Activated CD4-positive, alpha-beta T cell treated with anti-CD3 and anti-CD28 coated beads, Interleukin-10, Interleukin-2, amounts not matched to agents 100 ng/mL and 50 ng/mL, durations not matched to agents 16 hours and 8 hours (primary cell): ENCODE measurements around the gene MYO1A.
"Not testable (repeated sequence)": the region's sequence is repeated elsewhere in the genome, so short reads cannot be mapped to it uniquely, and the experiment has no call there.

Source experiments
- DNase-seq: peaks from one replicate; pipeline ENCODE4 v3.0.0-alpha.2; 2020

Gene MYO1A

DNA sequence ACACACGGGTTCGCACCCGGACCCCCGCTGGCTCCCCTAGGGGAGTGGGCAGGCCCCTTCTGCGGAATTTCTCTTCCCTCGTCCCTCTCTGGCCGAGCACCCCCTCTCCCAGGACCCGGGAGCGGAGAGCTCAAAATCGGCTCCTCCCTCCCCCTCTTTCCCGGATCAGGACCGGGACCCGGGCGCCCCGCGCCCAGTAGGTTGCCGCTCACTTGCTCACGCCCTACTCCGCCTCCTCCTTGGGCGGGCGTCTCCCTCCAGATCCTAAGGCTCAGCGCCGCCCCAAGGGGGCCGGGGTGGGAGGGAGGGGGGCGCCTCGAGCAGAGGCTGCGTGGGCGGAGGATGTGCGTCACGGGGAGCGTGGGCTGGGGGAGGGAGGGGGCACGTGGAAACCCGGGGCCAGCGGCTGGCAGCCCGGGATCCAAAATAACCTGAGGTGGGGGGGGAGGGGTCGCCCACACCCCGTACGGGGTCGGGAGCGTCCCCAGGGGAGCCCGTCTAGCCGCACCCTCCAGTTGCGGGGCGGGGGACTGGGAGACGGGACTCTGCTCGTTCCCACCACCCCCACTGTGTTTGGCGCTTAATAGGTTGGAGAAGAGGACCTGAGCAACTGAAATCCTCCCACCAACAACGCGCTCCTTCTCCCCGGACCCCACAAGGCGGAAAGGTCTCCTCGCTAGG is 37.2 kb upstream of the MYO1A start:
- DNase-seq = peak; percentile 92

DNA sequence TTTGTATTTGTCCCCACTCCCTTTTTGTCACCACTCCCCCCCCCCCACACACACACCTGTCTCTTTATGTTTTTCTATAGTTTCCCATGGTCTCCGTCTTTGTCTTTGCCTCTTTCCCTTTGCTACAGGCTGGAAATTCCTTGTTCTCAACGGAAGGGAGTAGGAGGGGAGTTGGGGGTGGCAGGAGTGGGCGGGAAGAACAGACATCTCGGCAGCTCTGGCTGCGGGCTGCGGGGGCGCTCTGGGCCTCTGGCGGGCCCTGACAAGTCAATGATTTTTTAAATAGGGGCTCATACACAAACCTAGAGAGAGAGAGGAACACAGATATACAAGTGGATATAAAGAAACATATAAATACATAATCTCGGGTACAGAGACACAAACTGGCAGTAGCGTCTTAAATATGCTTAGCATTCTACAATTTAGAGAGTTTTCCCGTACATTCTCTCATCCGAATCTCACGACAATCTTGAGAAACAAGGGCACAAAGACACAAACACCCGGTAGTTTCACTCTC is 36.6 kb upstream of the MYO1A start:
- peak; percentile 59 for DNase-seq

DNA sequence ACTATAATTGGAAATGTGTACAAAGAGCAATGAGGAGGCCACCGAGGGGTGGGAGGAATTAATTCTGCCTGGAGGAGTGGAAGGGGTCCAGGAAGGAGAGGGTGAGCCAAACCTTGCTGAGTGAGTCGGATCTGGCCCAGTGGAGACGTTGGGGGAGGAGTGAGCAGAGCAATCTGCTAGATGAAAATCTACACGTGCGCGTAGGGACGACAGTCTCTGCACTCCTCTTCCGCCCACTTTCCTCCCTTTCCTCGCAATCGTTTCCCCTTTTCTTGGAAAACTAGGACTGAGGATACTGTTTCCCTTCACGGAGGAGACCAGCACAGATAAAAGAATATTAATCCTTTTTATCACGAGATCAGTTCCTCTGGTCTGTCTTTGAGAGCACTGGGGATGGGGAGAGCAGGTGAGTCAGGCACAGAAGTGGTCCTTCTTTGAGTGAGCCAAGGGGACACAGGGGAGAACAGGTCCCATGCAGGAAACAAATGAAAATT is 36.1 kb upstream of the MYO1A start:
- DNase-seq = peak; percentile 64

DNA sequence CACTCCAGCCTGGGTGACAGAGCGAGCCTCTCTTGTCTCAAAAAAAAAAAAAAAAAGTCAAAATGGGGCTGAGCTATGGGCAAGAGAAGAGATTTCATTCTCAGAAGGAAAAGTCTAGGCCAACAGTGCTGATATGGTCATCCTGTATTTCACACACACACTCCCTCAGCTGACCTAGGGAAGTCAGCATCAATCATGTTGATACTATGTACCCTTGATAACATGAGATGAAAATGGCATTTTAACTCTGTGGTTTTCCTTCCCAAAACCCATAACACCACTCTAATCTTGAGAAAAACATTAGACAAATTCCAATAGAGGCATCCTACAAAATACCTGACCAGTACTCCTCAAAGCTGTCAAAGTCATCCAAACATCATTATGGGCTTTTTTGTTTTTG is 30.9 kb upstream of the MYO1A start:
- DNase-seq = no peak

DNA sequence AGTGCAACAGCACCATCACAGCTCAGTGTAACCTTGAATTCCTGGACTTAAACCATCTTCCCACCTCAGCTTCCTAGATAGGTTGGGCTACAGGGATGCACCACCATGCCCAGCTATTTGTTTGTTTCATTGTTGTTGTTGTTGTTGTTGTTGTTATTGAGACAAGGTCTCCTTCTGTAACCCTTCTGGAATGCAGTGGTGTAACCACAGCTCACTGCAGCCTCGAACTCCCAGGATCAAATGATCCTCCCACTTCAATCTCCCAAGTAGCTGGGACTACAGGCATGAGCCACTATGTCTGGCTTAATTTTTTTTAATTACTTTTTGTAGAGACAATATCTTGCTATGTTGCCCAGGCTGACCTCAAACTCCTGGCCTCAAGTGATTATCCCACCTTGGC is 29.9 kb upstream of the MYO1A start:
- DNase-seq = no peak

DNA sequence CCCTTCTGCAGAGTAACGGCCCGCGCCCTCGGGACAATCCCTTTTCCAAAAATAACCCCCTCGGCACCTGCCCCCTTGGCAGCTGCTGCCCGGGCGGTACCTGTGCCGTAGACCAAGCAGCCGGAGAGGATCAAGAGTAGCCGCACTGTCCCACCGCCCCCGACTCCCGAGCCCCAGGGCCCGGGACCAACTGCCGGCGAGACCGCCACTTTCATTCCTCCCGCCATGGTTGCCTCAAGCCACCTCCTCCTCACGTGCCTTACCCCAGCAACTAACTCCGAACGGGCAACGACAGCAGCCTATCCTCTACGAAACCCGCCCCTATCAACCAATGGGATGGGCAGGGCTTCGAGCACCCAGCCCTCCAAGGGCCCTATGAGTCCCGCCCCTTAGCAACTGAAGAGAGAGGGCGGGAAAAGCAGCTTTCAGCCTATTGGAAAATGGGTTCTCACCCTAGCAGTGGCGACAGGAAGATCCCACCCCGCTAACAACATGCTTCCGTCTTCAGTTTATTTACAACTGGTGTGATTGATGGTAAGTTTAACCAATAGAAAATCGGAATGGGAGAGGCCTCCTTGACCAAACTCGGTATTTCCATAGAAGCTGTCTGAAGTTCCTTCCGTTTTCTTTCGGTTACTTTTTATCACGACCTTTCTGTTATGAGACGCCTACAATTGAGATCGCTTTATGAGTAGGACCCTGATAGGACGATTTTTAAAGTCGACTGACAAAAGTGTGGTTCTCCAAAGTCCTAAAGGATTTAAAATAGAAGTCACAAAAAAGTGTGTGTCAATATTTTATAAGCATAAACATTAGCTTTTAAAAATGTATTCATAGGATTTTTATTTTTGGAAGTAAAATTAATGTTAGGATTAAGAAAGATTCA is 28.8 kb upstream of the MYO1A start, which contains the start of gene NEMP1:
TSS of gene NEMP1 (minus strand) at position 273 of the 886 bp plus-strand sequence. CDS start at position 227, 46 bp downstream.
- peak; percentile 100 for DNase-seq

DNA sequence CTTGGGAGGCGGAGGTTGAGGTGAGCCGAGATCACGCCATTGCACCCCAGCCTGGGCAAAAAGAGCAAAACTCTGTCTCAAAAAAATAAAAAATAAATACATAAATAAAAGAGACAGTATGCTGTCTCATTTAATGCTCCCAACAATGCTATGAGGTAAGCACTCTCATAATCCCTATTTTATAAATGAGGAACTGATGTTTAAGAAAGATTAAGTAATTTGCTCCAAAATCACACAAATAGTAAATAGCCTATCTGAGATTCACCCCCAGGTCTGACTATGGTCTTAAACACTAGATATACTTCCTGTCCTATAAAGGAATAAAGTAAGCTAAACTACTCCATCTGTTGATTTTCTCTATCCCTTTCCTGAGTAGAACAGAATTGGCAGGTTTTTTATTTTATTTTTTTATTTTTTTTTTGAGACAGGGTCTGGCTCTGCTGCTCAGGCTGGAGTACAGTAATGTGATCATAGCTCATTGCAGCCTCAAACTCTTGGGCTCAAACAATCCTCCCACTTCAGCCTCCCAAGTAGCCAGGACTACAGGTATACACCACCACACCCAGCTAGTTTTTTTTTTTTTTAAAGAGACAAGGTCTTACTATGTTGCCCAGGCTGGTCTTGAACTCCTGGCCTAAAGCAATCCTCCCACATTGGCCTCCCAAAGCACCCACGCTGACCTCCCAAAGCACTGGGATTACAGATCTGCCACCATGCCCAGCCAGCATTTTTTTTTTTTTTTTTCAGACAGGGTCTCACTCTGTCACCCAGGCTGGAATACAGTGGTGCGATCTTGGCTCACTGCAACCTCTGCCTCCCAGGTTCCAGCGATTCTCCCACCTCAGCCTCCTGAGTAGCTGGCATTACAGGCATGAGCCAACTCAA is 23.9 kb upstream of the MYO1A start:
- not testable (repeated sequence) for DNase-seq

DNA sequence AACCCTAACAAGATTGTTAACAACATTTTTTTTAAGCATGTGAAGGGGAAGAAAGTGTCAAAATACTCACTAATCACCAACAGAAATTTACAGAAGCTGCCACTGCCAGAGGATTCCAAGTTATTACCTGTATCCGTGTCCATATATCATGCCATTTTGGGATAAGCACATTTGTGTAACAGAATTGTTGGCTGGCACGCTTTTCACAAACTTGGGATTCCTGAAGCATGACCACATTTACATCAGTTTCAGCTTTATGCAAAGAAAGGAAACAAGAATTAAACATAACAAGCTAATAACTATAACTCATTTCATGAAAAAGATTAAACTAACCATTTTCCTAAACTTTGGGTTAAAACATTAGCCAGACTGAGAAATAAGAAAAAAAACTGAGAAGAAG is 22.7 kb upstream of the MYO1A start:
- DNase-seq = no peak

DNA sequence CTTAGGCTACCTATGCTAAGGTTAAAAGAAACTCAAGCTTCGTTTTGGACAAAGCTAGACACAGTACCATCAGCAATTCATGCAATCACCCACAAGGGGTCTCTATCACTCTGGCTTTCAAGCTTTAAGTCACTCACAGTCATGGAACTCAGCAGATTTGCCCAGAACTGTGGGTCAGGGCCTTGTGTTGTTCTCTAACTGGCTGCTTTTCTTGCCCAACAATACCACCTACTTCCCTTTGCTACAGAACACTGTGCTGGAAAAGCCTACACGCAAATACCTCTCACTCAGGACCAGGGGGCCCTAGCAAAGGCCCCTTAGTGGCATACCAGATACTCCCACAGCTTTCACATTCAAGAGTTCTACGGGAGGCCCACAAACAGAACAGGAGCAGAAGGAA is 19.6 kb upstream of the MYO1A start:
- DNase-seq = peak; percentile 81

DNA sequence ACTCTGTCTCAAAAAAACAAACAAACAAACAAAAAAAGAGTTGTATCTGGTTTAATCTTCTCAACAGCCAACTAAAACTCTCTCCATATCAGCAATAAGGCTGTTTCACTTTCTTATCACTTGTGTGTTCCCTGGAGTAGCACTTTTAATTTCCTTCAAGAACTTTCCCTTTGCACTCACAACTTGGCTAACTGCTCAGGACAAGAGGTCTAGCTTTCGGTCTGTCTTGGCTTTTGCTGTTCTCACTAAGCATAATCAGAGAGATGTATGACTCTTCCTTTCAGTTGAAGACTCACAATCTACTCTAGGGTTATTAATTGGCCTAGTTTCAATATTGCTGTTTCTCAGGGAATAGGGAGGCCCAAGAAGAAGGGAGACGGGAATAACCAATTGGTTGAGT is 16.3 kb upstream of the MYO1A start:
- peak; percentile 32 for DNase-seq

DNA sequence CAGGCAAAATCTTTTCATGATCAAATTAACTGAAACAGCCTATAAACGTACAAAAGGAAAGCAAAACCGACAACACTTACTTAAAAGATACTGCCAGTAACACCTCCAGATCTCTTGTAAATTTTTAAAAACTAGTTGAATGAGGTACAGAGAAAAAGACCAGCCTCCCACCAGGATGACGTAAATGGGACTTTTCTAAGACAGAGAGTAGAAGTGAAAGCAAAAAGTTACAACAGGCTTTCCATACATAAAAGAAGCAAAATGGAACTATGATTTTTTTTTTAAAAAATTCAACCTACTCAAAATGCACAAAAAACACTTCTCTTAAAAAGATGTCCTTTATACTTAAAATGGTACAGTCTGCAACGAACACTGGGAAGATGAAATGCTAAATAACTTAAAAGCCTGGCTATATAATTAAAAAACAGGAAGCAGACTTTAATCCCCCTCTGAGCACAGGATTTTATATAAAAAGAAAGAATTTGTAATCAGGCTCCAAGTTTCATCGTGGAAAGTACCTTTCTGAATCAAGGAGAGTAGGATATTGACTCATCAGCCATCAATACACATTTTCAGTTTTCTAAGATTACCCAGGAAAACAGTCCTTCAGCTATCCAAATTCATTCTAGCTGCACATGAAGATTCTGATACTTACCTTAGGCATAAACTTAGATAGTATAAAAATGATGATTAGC is 14.2 kb upstream of the MYO1A start:
- DNase-seq = peak; percentile 73

DNA sequence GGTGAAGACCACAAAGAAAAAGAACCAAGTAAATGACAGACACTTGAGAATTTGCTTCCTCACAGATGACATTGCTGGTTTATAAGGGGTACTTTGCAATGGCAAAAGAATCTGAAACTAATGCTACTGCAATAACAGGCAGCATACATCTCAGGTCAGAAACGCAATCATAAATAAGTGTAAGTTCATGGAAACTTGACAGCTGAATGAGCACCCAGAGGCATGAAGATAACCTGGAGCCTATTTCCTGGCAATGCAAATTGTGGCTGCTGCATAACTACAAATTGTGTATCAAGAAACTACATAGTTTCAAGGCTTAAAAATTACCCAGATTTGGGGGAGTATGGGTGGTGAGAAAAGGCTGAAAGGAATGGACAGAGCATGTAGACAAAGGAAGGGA is 8.5 kb upstream of the MYO1A start:
- no peak for DNase-seq

DNA sequence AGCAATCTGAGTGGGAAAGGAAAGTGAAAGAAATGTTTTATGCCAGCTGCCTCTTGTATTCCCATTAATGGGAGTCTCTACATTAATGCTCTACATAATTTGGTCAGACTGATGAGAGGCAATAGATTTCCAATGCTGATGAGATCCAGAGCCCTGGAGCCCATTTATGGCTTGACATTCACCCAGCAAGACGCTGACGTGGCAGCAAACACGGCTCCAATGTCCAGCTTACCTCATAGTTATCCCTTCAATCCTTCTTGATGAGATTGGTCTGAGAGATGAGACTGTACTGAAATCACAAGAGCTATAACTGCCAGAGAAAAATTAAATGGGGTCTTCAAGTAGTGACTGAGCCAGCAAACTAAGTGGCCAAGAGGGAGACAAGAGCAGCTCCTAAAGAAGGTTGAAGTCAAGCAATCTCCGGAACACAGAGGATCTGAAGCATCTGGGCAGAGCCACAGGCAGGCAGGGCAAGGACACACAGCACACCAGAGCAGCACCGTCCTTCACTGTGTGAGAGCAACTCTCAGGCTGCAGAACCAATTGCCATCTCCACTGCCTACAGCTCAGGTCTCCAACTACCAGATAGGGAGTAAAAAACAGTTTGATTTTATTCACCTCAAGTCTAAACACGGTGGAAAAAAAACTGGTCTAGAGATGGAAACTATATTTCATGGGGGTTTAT is 7.3 kb upstream of the MYO1A start:
- no peak for DNase-seq

DNA sequence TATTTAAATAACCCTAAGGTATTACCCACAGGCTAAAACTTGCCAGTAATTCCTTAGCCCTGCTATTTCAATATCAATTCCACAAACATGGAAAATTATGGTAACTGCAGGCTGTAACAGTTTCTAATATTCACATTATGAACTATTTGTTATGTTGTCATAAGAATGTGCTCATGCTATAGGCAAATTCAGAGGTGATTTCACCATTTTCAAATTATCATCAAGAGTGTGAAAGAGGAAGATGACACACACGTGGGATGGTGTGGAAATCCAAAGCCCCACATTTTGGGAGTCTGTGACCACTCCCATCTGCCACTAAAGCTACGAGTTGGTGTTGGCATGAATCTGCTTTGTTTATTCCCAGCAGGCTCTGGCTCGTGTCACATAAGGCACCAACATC is 5.9 kb upstream of the MYO1A start:
- no peak for DNase-seq

DNA sequence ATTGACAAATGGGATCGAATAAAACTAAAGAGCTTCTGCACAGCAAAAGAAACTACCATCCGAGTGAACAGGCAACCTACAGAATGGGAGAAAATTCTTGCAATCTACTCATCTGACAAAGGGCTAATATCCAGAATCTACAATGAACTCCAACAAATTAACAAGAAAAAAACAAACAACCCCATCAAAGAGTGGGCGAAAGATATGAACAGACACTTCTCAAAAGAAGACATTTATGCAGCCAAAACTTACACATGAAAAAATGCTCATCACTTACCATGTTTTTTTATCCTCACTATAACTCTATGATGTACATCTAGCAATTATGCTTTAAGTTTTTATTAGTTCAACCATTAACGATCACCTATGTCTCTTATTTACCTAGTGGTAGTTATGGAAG is 4.0 kb upstream of the MYO1A start:
- DNase-seq = not testable (repeated sequence)

DNA sequence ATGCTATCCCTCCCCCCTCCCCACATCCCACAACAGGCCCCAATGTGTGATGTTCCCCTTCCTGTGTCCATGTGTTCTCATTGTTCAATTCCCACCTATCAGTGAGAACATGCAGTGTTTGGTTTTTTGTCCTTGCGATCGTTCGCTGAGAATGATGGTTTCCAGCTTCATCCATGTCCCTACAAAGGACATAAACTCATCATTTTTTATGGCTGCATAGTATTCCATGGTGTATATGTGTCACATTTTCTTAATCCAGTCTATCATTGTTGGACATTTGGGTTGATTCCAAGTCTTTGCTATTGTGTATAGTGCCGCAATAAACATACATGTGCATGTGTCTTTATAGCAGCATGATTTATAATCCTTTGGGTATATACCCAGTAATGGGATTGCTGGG is 3.2 kb upstream of the MYO1A start:
- DNase-seq = not testable (repeated sequence)

DNA sequence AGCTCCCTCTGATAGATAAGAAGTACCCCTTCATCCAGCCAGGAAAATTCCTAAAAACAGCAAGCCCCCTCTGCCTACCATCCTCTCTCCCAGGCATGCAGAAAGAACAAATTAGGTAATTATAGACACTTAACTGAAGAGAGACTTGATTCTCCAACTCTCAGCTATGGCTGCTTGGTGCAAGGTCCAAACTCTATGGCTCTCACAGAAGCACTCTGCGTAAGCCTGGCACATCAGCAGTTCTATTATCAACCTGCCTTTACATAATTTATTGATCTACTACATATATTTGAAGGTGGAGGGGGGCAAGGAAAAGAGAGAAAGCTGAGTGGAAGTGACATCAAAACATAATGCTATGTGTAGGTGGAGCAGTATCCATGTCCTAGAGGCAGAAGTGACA is 1.1 kb upstream of the MYO1A start:
- no peak for DNase-seq

DNA sequence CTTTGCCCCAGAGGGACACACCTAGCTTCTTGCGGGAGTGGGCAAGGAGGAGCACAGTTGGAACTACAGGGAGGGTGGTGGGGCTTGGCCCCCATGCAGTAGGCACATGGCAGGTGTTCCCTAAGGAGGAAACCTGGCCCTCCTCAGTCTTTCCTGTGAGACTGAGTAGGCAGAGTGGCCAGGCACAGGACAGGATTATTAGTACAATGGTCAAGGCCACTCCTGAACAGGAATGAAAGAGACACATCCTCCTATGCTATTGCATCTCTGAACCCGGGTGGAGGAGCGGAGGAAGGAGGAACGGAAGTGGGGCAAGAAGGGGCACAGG is 846 bp downstream of the MYO1A start:
- DNase-seq = no peak

DNA sequence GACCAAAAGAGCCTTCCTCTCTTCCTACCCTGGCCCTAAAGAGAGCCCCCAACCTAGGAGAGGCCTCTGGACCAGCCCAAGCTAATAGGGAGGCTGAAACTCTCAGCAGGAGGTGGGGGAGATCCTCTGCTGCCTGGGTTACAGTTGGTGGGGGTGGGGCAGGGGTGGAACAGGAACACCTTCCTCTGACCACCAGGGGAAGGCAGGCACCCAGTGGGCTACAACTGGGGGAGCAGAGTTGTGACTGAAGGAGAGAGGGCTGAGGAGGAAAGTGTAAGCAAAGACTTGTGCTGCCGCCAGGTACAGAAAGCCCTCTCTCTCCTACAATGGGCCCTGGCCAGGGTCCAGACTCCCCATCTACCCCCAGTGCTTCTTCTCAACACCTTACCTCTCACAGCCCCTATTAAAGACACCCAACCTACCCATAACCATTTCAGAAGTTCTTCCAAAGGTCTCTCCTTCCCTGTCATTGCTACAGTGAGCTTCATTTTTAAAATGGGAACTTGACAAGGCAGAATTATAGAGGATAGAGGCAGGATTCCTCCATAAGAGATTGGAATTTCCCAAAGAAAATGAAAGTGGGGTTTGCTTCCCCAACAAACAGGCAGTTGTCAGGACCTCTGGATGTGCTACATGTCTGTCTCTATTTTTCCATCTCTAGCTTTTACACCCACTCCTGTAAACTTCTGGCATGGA is 1.4 kb downstream of the MYO1A start:
- no peak for DNase-seq

DNA sequence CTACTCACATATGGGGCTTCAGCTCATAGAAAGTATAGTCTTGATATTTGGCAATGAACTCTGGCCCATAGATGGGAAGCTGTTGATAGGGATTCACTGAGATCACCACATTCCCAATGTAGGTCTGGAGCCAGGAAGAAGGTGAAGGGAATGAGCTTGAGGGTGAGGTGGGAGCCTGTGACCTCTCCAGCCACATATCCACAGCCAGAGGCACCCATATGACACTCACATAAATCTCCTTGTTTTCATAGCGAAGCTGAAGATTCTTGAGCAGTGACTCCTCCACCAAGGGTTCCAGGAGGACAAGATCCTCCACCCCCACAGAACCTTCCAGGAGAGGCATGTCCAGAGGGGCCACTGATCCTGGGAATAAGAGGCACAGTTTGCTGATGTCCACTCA is 1.9 kb downstream of the MYO1A start:
- DNase-seq = no peak
